MM.1S (cell line): ENCODE results near the gene DEDD.

Experiments used
- DNase-seq: peaks from one replicate; pipeline ENCODE4 v3.0.0-alpha.2; 2015
- H2AFZ ChIP-seq: fragments of 300-600 bp; sonication (generic); 2 replicates; pipeline ENCODE4 v1.6.0; 2016; ENCODE audit warnings: antibody characterized with exemption, low read length
- H3F3A ChIP-seq: fragments of 300-600 bp; sonication (generic); 2 replicates; pipeline ENCODE4 v1.6.1; 2016; ENCODE audit warnings: mild to moderate bottlenecking, antibody characterized with exemption, low read length, moderate library complexity, mixed read lengths; ENCODE audit not compliant: insufficient read depth
- H3K27ac ChIP-seq: fragments of 300-600 bp; sonication (generic); 2 replicates; pipeline ENCODE4 v1.5.1; 2016; ENCODE audit warnings: mild to moderate bottlenecking, low read length
- H3K27me3 ChIP-seq: fragments of 300-600 bp; sonication (generic); replicated peaks from 2 replicates; pipeline ENCODE4 v1.6.0; 2016; ENCODE audit warnings: low read length; ENCODE audit not compliant: insufficient read depth
- H3K36me3 ChIP-seq: fragments of 300-600 bp; sonication (generic); replicated peaks from 2 replicates; pipeline ENCODE4 v1.6.1; 2016; ENCODE audit warnings: mild to moderate bottlenecking, low read length, mixed read lengths; ENCODE audit not compliant: insufficient read depth
- H3K4me1 ChIP-seq: fragments of 300-600 bp; sonication (generic); 2 replicates; pipeline ENCODE4 v1.6.1; 2016; ENCODE audit warnings: low read length, mixed read lengths
- H3K4me2 ChIP-seq: fragments of 300-600 bp; sonication (generic); 2 replicates; pipeline ENCODE4 v1.6.0; 2016; ENCODE audit warnings: low read depth, low read length
- H3K4me3 ChIP-seq: fragments of 300-600 bp; sonication (generic); 2 replicates; pipeline ENCODE4 v1.5.1; 2016; ENCODE audit warnings: low read length, mixed read lengths
- H3K79me2 ChIP-seq: fragments of 300-600 bp; sonication (generic); 2 replicates; pipeline ENCODE4 v1.6.1; 2016; ENCODE audit warnings: mixed run types, low read length, mixed read lengths
- H3K9ac ChIP-seq: fragments of 300-600 bp; sonication (generic); 2 replicates; pipeline ENCODE4 v1.6.1; 2016; ENCODE audit warnings: low read length, mixed read lengths
- H3K9me2 ChIP-seq: fragments of 300-600 bp; sonication (generic); replicated peaks from 2 replicates; pipeline ENCODE4 v1.6.1; 2016; ENCODE audit warnings: mild to moderate bottlenecking, low read length, mixed read lengths; ENCODE audit not compliant: insufficient read depth
- H3K9me3 ChIP-seq: fragments of 300-600 bp; sonication (generic); replicated peaks from 2 replicates; pipeline ENCODE4 v1.6.1; 2016; ENCODE audit warnings: mild to moderate bottlenecking, low read length, mixed read lengths; ENCODE audit not compliant: insufficient read depth
- H4K20me1 ChIP-seq: fragments of 300-600 bp; sonication (generic); 2 replicates; pipeline ENCODE4 v1.6.1; 2016; ENCODE audit warnings: mild to moderate bottlenecking, low read length, moderate library complexity, mixed read lengths; ENCODE audit not compliant: insufficient read depth
- EZH2 ChIP-seq: fragments of 300-600 bp; sonication (generic); optimal IDR thresholded peaks from 2 replicates; pipeline ENCODE3; 2017; ENCODE audit warnings: low read depth, mild to moderate bottlenecking, antibody characterized with exemption, low read length, mixed read lengths
- EZH2phosphoT487 ChIP-seq: fragments of 300-600 bp; sonication (generic); IDR thresholded peaks from 2 replicates; pipeline ENCODE4 v1.6.1; 2018; ENCODE audit warnings: antibody characterized with exemption, low read length
- TF ChIP-seq, protein P1 (sequence below): fragments of 300-600 bp; sonication (generic); IDR thresholded peaks from 2 replicates; pipeline ENCODE4 v1.5.1; 2016; ENCODE audit warnings: antibody characterized with exemption, low read length, mixed read lengths

The DEDD gene

DNA sequence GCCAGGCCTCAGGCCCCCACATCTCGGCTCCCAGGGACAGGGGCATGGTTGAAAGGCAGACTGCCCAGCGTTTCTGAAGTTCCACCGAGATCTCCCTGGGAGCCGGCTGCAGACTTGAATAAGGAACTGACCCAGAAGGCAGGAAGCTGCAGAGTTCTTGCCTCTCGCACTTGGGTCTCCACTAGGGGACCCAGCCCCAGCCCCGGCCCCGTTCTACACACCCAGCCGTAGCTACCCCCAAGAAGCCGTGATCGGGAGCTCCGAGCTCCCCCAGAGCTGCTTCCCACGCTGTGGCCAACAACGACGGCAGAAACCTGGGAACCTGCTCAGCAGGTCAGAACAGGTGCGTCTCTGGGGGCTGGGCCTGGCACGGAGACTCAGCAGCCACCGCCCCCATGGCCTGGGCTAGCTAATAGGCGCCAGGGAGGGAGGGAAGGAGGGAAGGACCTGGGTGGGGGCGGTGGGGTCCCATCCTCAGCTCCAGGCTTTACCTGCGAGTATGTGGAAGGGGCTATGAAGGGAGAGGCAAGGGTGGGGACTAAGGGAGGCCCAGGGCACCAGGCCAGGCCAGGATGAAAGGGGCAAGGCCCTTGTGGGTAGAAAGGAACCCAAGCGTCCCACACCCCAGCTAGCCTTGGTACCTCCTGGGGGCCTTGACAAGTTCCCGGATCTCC, 43.1 kb downstream of the DEDD start, which contains the start of gene NECTIN4:
Gene NECTIN4 (minus strand): TSS at position 308 of the 674 bp plus-strand sequence. CDS start 262 bp downstream, at position 46.
- TF ChIP-seq, protein P1, sequence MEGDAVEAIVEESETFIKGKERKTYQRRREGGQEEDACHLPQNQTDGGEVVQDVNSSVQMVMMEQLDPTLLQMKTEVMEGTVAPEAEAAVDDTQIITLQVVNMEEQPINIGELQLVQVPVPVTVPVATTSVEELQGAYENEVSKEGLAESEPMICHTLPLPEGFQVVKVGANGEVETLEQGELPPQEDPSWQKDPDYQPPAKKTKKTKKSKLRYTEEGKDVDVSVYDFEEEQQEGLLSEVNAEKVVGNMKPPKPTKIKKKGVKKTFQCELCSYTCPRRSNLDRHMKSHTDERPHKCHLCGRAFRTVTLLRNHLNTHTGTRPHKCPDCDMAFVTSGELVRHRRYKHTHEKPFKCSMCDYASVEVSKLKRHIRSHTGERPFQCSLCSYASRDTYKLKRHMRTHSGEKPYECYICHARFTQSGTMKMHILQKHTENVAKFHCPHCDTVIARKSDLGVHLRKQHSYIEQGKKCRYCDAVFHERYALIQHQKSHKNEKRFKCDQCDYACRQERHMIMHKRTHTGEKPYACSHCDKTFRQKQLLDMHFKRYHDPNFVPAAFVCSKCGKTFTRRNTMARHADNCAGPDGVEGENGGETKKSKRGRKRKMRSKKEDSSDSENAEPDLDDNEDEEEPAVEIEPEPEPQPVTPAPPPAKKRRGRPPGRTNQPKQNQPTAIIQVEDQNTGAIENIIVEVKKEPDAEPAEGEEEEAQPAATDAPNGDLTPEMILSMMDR: no peak
- TF ChIP-seq EZH2phosphoT487 (no peak), EZH2 (no peak)
- Histone ChIP-seq H3K79me2 (no peaks in the 10 kb centered on the region), H3K4me3 (no peak within 1 kb of the TSS), H3K9me2 (no peaks in the 10 kb centered on the region), H3K27me3 (no peaks in the 10 kb centered on the region), H4K20me1 (no peaks in the 10 kb centered on the region), H3K4me1 (no peaks in the 10 kb centered on the region), H3K27ac (no peak within 1 kb of the TSS), H3K9me3 (no peaks in the 10 kb centered on the region), H3K4me2 (no peak within 1 kb of the TSS), H2AFZ (no peak within 1 kb of the TSS), H3K9ac (no peak within 1 kb of the TSS), H3F3A (no peaks in the 10 kb centered on the region), H3K36me3 (no peaks in the 10 kb centered on the region)
- DNase-seq: no peak

DNA sequence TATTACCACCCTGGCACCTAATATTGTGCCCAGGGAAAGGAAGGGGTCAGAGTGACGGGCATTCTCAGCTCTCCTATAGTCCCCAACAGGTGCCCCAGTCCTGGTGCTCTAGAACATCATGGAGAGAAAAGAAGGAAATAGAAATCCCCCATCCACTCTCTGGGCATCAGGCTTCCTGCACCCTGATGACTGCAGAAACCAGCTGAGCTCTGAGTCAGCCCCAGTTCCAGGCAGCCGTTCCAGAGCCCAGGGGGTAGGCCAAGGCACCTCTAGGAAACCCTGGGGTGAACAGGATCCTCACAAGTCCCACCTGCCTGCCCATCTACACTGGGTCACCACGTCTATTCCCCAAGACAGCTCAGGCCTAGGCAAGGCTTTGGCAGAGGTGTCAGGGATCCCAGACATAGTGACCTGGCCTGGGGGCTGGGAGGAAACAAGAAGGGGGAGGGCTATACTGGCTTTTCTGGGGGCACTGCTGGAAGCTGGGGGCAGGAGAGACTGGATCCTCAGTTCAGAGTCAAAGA, 43.8 kb downstream of the DEDD start:
- Histone ChIP-seq H3K4me3 (no peak overlapping the region), H3F3A (no peaks in the 10 kb centered on the region), H3K4me2 (no peak overlapping the region), H2AFZ (no peak overlapping the region), H3K9me3 (no peaks in the 10 kb centered on the region), H4K20me1 (no peaks in the 10 kb centered on the region), H3K9me2 (no peaks in the 10 kb centered on the region), H3K4me1 (no peaks in the 10 kb centered on the region), H3K79me2 (no peaks in the 10 kb centered on the region), H3K27ac (no peak overlapping the region), H3K36me3 (no peaks in the 10 kb centered on the region), H3K27me3 (no peaks in the 10 kb centered on the region), H3K9ac (no peak overlapping the region)
- TF ChIP-seq EZH2phosphoT487: no peak
- no peak for TF ChIP-seq EZH2
- TF ChIP-seq, protein P1: no peak
- no peak for DNase-seq

DNA sequence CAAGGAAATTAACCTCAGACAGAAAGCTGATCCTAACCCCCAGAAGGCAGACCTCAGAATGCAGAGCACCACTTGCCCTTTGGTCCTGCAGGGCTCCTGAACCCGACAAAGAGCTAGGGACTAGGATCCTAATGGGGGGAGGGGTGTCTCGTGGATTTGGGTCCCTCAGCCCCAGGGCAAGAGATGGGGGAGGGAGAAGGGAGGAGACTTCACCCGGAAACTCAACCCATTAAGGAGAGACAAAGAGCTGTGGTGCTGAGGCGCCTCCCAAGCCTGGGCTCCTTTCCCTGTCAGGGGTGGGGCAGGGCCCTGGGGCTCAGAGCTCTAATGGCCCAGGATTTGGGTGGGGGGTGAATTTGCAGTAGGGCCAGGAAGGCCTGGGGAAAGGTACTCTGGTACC, 46.0 kb downstream of the DEDD start:
- no peaks in the 10 kb centered on the region for H3K4me1 ChIP-seq
- H3K27me3 ChIP-seq: no peaks in the 10 kb centered on the region
- no peak overlapping the region for H3K9ac ChIP-seq
- no peaks in the 10 kb centered on the region for H3K79me2 ChIP-seq
- H3K4me3 ChIP-seq: no peak overlapping the region
- TF ChIP-seq EZH2: no peak
- no peak for TF ChIP-seq EZH2phosphoT487
- TF ChIP-seq, protein P1: no peak
- H4K20me1 ChIP-seq: no peaks in the 10 kb centered on the region
- H3K9me2 ChIP-seq: no peaks in the 10 kb centered on the region
- no peak overlapping the region for H2AFZ ChIP-seq
- DNase-seq: no peak
- H3K9me3 ChIP-seq: no peaks in the 10 kb centered on the region
- H3K4me2 ChIP-seq: no peak overlapping the region
- no peaks in the 10 kb centered on the region for H3F3A ChIP-seq
- H3K27ac ChIP-seq: no peak overlapping the region
- no peaks in the 10 kb centered on the region for H3K36me3 ChIP-seq
